ENCODE measurements around the gene UQCRHL. TPM values are rescaled to one million over a fixed set of nuclear protein-coding genes. Genes with fewer than 3 reads are reported as not detected.
A peak's percentile ranks its signal among the peaks of the same experiment; 100 is the strongest.

The UQCRHL gene
- total and polyA plus RNA-seq, 10 of the 15 experiments (the other 5 are each of a cell fraction or from before 2014, with no cell fraction given), result 1.4 to 17.3 (median 5.7) TPM

DNA sequence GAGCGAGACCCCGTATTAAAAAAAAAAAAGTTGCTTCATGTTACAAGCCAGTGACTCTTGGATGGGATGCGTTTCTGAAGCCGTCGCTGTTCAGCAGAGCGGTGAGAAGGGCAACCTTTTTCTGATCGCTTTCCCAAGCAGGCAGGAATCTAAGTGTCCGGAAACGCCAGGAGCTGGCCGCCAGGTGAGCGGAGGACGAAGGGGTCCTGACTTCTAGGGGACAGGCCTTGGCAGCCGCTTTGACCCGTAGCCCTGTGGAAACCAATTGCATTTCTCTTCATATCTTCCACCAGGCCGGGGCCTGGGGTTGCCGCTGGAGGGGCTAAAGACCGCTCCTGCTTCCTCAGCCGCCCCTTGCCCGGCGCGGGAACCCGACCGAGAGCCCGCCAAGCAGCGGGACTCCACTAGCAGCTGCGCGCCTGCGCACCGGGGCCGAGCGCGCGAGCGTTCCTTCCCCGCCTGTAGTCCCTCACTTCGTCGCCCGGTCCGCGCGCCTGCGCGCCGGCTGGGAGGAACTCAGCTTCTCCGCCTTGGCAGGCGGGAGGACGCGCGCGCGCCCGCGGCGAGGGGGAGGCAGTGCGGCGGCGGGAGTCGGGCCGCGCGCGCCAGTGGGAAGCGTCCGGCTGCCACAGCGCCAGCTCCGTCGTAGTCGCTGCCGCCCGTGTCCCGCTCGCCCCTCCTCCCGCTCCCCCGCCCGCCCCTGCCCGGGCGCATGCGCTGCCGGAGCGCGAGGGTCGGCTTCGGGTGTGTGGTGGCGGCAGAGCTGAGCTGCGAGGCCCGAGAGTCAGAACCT is 39.8 kb upstream of the UQCRHL start, which contains the start of gene SPEN (continued):
- no peak for TF ChIP-seq CREB1 (IDR thresholded peaks at IDR 0.05; ENCODE audit: low read depth)
- TF ChIP-seq STAT3 (IDR thresholded peaks at IDR 0.05; ENCODE audit: low read depth, low read length), result no peak
- TF ChIP-seq SIX5 (IDR thresholded peaks at IDR 0.05; ENCODE audit: low read depth, low read length, severe bottlenecking), result no peak
- TF ChIP-seq, protein P1, sequence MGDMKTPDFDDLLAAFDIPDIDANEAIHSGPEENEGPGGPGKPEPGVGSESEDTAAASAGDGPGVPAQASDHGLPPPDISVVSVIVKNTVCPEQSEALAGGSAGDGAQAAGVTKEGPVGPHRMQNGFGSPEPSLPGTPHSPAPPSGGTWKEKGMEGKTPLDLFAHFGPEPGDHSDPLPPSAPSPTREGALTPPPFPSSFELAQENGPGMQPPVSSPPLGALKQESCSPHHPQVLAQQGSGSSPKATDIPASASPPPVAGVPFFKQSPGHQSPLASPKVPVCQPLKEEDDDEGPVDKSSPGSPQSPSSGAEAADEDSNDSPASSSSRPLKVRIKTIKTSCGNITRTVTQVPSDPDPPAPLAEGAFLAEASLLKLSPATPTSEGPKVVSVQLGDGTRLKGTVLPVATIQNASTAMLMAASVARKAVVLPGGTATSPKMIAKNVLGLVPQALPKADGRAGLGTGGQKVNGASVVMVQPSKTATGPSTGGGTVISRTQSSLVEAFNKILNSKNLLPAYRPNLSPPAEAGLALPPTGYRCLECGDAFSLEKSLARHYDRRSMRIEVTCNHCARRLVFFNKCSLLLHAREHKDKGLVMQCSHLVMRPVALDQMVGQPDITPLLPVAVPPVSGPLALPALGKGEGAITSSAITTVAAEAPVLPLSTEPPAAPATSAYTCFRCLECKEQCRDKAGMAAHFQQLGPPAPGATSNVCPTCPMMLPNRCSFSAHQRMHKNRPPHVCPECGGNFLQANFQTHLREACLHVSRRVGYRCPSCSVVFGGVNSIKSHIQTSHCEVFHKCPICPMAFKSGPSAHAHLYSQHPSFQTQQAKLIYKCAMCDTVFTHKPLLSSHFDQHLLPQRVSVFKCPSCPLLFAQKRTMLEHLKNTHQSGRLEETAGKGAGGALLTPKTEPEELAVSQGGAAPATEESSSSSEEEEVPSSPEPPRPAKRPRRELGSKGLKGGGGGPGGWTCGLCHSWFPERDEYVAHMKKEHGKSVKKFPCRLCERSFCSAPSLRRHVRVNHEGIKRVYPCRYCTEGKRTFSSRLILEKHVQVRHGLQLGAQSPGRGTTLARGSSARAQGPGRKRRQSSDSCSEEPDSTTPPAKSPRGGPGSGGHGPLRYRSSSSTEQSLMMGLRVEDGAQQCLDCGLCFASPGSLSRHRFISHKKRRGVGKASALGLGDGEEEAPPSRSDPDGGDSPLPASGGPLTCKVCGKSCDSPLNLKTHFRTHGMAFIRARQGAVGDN (IDR thresholded peaks at IDR 0.05), result 0 out of 2 replicates have a peak, but pooled peaks have one; percentile 28
- peak; percentile 34; the same call in 1 of the 2 replicates for TF ChIP-seq TCF12 (IDR thresholded peaks at IDR 0.05; ENCODE audit: low read depth, low read length)
- TF ChIP-seq ZBED1 (IDR thresholded peaks at IDR 0.05; ENCODE audit: borderline replicate concordance), result no peak
- peak; percentile 25; the same call in 1 of the 2 replicates for TF ChIP-seq LARP7 (IDR thresholded peaks at IDR 0.05)
- TF ChIP-seq, protein P2, sequence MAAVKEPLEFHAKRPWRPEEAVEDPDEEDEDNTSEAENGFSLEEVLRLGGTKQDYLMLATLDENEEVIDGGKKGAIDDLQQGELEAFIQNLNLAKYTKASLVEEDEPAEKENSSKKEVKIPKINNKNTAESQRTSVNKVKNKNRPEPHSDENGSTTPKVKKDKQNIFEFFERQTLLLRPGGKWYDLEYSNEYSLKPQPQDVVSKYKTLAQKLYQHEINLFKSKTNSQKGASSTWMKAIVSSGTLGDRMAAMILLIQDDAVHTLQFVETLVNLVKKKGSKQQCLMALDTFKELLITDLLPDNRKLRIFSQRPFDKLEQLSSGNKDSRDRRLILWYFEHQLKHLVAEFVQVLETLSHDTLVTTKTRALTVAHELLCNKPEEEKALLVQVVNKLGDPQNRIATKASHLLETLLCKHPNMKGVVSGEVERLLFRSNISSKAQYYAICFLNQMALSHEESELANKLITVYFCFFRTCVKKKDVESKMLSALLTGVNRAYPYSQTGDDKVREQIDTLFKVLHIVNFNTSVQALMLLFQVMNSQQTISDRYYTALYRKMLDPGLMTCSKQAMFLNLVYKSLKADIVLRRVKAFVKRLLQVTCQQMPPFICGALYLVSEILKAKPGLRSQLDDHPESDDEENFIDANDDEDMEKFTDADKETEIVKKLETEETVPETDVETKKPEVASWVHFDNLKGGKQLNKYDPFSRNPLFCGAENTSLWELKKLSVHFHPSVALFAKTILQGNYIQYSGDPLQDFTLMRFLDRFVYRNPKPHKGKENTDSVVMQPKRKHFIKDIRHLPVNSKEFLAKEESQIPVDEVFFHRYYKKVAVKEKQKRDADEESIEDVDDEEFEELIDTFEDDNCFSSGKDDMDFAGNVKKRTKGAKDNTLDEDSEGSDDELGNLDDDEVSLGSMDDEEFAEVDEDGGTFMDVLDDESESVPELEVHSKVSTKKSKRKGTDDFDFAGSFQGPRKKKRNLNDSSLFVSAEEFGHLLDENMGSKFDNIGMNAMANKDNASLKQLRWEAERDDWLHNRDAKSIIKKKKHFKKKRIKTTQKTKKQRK (IDR thresholded peaks at IDR 0.05; ENCODE audit: low read depth, low read length), result no peak
- TF ChIP-seq SMARCA5 (IDR thresholded peaks at IDR 0.05), result no peak
- no peak for TF ChIP-seq PAX8 (IDR thresholded peaks at IDR 0.05)
